ENCODE results near the gene FIP1L1.
A peak's percentile ranks its signal among the peaks of the same experiment; 100 is the strongest.

Gene FIP1L1

DNA sequence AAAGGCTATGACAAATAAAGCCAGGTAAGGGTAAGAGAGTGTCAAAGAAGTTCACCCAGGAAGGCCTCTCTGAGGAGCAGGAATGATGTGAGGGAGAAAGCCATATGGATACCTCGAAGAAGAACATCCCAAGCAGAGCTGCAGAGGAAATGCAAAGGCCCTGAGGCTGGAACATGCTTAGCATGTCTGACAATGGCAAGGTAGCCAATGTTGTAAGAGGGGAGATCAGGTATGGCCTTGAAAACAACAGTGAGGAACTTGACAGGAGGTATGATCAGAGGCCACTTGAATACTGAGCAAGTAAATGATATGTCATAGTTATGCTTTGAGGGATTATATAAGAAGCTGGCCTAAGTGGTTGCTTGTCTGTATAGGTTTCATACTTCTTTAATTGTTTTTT lies 15.3 kb upstream of the FIP1L1 start:
- H3K9ac ChIP-seq (ENCODE audit: low read length): no peak overlapping the region

DNA sequence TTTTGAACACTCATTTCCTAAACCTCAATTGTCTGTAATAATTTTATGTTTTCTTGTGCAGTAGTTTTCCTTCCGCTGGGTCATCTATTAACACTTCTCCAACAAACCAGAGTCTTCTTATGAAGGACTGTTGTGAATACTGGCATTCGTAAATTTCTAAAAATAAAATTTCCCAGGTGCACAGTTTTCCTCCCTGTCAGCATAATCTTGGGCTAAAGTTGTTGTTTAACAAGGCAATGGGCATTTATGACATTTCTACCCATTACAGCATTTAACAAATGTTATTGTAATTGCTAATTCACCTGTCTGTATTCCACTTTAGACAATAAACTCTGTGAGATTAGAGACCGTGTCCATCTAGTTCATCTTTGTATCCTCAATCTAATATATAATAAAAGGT lies 12.8 kb upstream of the FIP1L1 start:
- H3K27ac ChIP-seq (ENCODE audit: low read depth, low read length, poor library complexity, severe bottlenecking): no peak overlapping the region
- peak overlapping the region; percentile 81 for H3K9ac ChIP-seq (ENCODE audit: low read length)
- no peak for TF ChIP-seq EZH2 (IDR thresholded peaks at IDR 0.05; ENCODE audit: borderline replicate concordance, low read length)
- TF ChIP-seq, protein P1, sequence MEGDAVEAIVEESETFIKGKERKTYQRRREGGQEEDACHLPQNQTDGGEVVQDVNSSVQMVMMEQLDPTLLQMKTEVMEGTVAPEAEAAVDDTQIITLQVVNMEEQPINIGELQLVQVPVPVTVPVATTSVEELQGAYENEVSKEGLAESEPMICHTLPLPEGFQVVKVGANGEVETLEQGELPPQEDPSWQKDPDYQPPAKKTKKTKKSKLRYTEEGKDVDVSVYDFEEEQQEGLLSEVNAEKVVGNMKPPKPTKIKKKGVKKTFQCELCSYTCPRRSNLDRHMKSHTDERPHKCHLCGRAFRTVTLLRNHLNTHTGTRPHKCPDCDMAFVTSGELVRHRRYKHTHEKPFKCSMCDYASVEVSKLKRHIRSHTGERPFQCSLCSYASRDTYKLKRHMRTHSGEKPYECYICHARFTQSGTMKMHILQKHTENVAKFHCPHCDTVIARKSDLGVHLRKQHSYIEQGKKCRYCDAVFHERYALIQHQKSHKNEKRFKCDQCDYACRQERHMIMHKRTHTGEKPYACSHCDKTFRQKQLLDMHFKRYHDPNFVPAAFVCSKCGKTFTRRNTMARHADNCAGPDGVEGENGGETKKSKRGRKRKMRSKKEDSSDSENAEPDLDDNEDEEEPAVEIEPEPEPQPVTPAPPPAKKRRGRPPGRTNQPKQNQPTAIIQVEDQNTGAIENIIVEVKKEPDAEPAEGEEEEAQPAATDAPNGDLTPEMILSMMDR (IDR thresholded peaks at IDR 0.05; ENCODE audit: low read length): no peak
- H3F3A ChIP-seq (ENCODE audit: insufficient read depth, low read length): no peaks in the 10 kb centered on the region
- no peaks in the 10 kb centered on the region for H3K27me3 ChIP-seq (ENCODE audit: insufficient read depth, low read length)
- no peaks in the 10 kb centered on the region; the same call in 1 of the 2 replicates for H3K9me2 ChIP-seq (ENCODE audit: low read depth, low read length)
- no peaks in the 10 kb centered on the region for H3K9me3 ChIP-seq (ENCODE audit: low read length)
- peak overlapping the region; percentile 70 for H3K4me2 ChIP-seq (ENCODE audit: low read length)
- peak overlapping the region; percentile 80 for H3K4me3 ChIP-seq (ENCODE audit: low read depth, low read length, poor library complexity, severe bottlenecking)
- H4K20me1 ChIP-seq (ENCODE audit: insufficient read depth, low read length): no peaks in the 10 kb centered on the region
- H3K79me2 ChIP-seq (ENCODE audit: insufficient read depth, low read length): peaks cover 59% of the 10 kb centered on the region
- peaks cover 7% of the 10 kb centered on the region; the same call in 1 of the 2 replicates for H3K36me3 ChIP-seq (ENCODE audit: insufficient read depth, low read length)
- peaks cover 55% of the 10 kb centered on the region for H3K4me1 ChIP-seq (ENCODE audit: insufficient read depth, low read length, severe bottlenecking)
- H2AFZ ChIP-seq (ENCODE audit: low read length): no peak overlapping the region

More for the DNA sequence above, 15.3 kb upstream of the FIP1L1 start:
- no peaks in the 10 kb centered on the region for H4K20me1 ChIP-seq (ENCODE audit: insufficient read depth, low read length)
- no peak overlapping the region for H3K27ac ChIP-seq (ENCODE audit: low read depth, low read length, poor library complexity, severe bottlenecking)
- H3K36me3 ChIP-seq (ENCODE audit: insufficient read depth, low read length): peaks cover 15% of the 10 kb centered on the region; the same call in 1 of the 2 replicates
- no peaks in the 10 kb centered on the region for H3F3A ChIP-seq (ENCODE audit: insufficient read depth, low read length)
- no peaks in the 10 kb centered on the region for H3K27me3 ChIP-seq (ENCODE audit: insufficient read depth, low read length)
- peak overlapping the region; percentile 80 for H3K4me3 ChIP-seq (ENCODE audit: low read depth, low read length, poor library complexity, severe bottlenecking)
- peak overlapping the region; percentile 70 for H3K4me2 ChIP-seq (ENCODE audit: low read length)
- peaks cover 80% of the 10 kb centered on the region for H3K79me2 ChIP-seq (ENCODE audit: insufficient read depth, low read length)
- no peaks in the 10 kb centered on the region for H3K9me3 ChIP-seq (ENCODE audit: low read length)
- no peak overlapping the region for H2AFZ ChIP-seq (ENCODE audit: low read length)
- H3K4me1 ChIP-seq (ENCODE audit: insufficient read depth, low read length, severe bottlenecking): peaks cover 59% of the 10 kb centered on the region
- H3K9me2 ChIP-seq (ENCODE audit: low read depth, low read length): no peaks in the 10 kb centered on the region
- TF ChIP-seq EZH2 (IDR thresholded peaks at IDR 0.05; ENCODE audit: borderline replicate concordance, low read length): no peak
- TF ChIP-seq, protein P1 (IDR thresholded peaks at IDR 0.05; ENCODE audit: low read length): no peak

- no peak overlapping the region for H2AFZ ChIP-seq (ENCODE audit: low read length)
- H3K9me3 ChIP-seq (ENCODE audit: low read length): no peaks in the 10 kb centered on the region
- peak overlapping the region; percentile 70 for H3K4me2 ChIP-seq (ENCODE audit: low read length)
- no peaks in the 10 kb centered on the region for H3F3A ChIP-seq (ENCODE audit: insufficient read depth, low read length)
- H3K36me3 ChIP-seq (ENCODE audit: insufficient read depth, low read length): peaks cover 2% of the 10 kb centered on the region; the same call in 1 of the 2 replicates
- H3K27me3 ChIP-seq (ENCODE audit: insufficient read depth, low read length): no peaks in the 10 kb centered on the region
- peak overlapping the region; percentile 32 for H3K27ac ChIP-seq (ENCODE audit: low read depth, low read length, poor library complexity, severe bottlenecking)
- peaks cover 51% of the 10 kb centered on the region for H3K4me1 ChIP-seq (ENCODE audit: insufficient read depth, low read length, severe bottlenecking)
- no peaks in the 10 kb centered on the region; the same call in 1 of the 2 replicates for H3K9me2 ChIP-seq (ENCODE audit: low read depth, low read length)
- no peak for TF ChIP-seq EZH2 (IDR thresholded peaks at IDR 0.05; ENCODE audit: borderline replicate concordance, low read length)
- TF ChIP-seq, protein P1 (IDR thresholded peaks at IDR 0.05; ENCODE audit: low read length): no peak
- peak overlapping the region; percentile 80 for H3K4me3 ChIP-seq (ENCODE audit: low read depth, low read length, poor library complexity, severe bottlenecking)
- H3K79me2 ChIP-seq (ENCODE audit: insufficient read depth, low read length): peaks cover 55% of the 10 kb centered on the region
- H3K9ac ChIP-seq (ENCODE audit: low read length): peak overlapping the region; percentile 81
- H4K20me1 ChIP-seq (ENCODE audit: insufficient read depth, low read length): no peaks in the 10 kb centered on the region
Measured at GRCh38 chr4:53365121-53365485, 12.3 kb upstream of the FIP1L1 start.

Data from OCI-LY1 (cell line).